Measurements from ENCODE around the gene HNF1B. TPM values are rescaled to one million over a fixed set of nuclear protein-coding genes. Genes with fewer than 3 reads are reported as not detected.

Gene HNF1B
- total RNA-seq, 2 donors from 2014 or later = not detected

DNA sequence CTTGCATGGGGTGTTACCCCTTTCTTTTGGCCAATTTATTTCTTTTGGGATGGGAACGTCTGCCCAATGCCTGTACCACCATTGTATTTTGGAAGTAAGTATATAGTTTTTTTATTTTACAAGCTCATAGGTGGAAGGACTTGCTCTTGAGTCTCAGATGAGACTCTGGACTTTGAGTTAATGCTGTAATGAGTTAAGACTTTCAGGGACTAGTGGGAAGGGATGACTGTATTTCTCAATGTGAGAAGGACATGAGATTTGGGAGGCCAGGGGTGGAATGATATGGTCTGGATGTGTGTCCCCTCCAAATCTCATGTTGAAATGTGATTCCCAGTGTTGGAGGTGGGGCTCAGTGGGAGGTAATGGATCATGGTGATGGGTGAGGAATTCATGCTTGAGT lies 49.1 kb downstream of the HNF1B start:
- H3K9me3 ChIP-seq = no peaks in the 10 kb centered on the region
- ATAC-seq (ENCODE audit: insufficient number of reproducible peaks, low FRiP score, low read depth) = no peak

DNA sequence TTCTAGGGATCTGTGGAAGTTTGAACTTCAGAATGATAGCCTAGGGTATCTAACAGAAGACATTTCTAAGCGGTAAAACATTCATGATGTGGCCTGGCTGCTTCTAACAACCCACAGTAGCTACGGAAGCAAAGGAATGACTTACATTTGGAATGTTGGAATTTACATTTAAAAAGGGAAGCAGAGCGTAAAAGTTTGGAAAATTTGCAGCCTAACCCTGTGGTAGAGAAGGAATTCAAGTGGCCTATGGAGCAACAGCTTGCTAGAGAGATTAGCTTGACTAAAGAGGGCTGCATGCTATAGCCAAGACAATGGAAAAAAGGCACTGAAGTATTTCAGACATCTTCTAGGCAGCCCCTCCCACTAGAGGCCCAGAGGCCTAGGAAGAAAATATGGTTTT lies 50.1 kb downstream of the HNF1B start:
- H3K9me3 ChIP-seq = no peaks in the 10 kb centered on the region
- no peaks in the 10 kb centered on the region for H3K4me1 ChIP-seq (ENCODE audit: control insufficient read depth in 1 of 2, low read depth in 2 of 2)
- TF ChIP-seq CTCF (IDR thresholded peaks at IDR 0.05) = no peak
- H3K27me3 ChIP-seq (replicated peaks; ENCODE audit: insufficient read depth) = no peaks in the 10 kb centered on the region
- no peak for ATAC-seq (ENCODE audit: insufficient number of reproducible peaks, low FRiP score, low read depth)
- no peaks in the 10 kb centered on the region for H3K36me3 ChIP-seq
- no peak overlapping the region for H3K4me3 ChIP-seq
- H3K27ac ChIP-seq = no peak overlapping the region
- no peak for DNase-seq (ENCODE audit: low spot score)

More for the DNA sequence above, 49.1 kb downstream of the HNF1B start:
- H3K36me3 ChIP-seq = no peaks in the 10 kb centered on the region
- TF ChIP-seq CTCF (IDR thresholded peaks at IDR 0.05) = no peak
- no peak for DNase-seq (ENCODE audit: low spot score)
- no peaks in the 10 kb centered on the region for H3K27me3 ChIP-seq (replicated peaks; ENCODE audit: insufficient read depth)
- H3K4me1 ChIP-seq (ENCODE audit: control insufficient read depth in 1 of 2, low read depth in 2 of 2) = no peaks in the 10 kb centered on the region
- no peak overlapping the region for H3K27ac ChIP-seq
- H3K4me3 ChIP-seq = no peak overlapping the region

- no peaks in the 10 kb centered on the region for H3K36me3 ChIP-seq
- no peaks in the 10 kb centered on the region for H3K9me3 ChIP-seq
- H3K4me3 ChIP-seq = no peak overlapping the region
- ATAC-seq (ENCODE audit: insufficient number of reproducible peaks, low FRiP score, low read depth) (no peak), DNase-seq (ENCODE audit: low spot score) (no peak)
- no peak for TF ChIP-seq CTCF (IDR thresholded peaks at IDR 0.05)
- H3K4me1 ChIP-seq (ENCODE audit: control insufficient read depth in 1 of 2, low read depth in 2 of 2) = no peaks in the 10 kb centered on the region
- no peak overlapping the region for H3K27ac ChIP-seq
- no peaks in the 10 kb centered on the region for H3K27me3 ChIP-seq (replicated peaks; ENCODE audit: insufficient read depth)
These were observed 51.5 kb downstream of the HNF1B start for GRCh38 chr17:37693328-37693727.

GRCh38 chr17:37691807-37692206 lies 53.1 kb downstream of the HNF1B start:
- Histone ChIP-seq H3K27me3 (replicated peaks; ENCODE audit: insufficient read depth) (no peaks in the 10 kb centered on the region), H3K36me3 (no peaks in the 10 kb centered on the region), H3K4me3 (no peak overlapping the region), H3K27ac (no peak overlapping the region), H3K4me1 (ENCODE audit: control insufficient read depth in 1 of 2, low read depth in 2 of 2) (no peaks in the 10 kb centered on the region), H3K9me3 (no peaks in the 10 kb centered on the region)
- ATAC-seq (ENCODE audit: insufficient number of reproducible peaks, low FRiP score, low read depth) (no peak), DNase-seq (ENCODE audit: low spot score) (no peak)
- TF ChIP-seq CTCF (IDR thresholded peaks at IDR 0.05) = no peak

DNA sequence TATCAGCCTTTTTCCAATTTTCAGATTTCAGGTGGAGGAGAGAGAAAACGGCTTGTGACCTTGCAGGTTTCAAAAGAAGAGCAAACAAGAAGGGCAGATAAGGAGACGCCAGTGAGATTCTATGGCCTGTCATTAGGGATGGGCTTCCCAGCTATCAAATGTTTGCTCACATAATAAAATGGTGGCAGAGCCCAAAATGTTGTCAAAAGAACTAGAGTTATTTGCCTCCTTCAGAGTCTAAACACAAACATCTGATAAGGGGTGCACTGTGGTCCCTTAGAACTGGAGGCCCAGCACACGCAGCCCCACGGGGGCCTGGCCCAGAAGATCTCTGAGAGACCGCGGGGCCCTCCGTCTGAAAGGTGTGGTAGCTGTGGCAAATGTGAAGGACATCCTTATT lies 55.5 kb downstream of the HNF1B start:
- ATAC-seq (ENCODE audit: insufficient number of reproducible peaks, low FRiP score, low read depth) = no peak
- Histone ChIP-seq H3K27ac (no peak overlapping the region), H3K9me3 (no peaks in the 10 kb centered on the region)

More for the DNA sequence above, 55.5 kb downstream of the HNF1B start:
- Histone ChIP-seq H3K4me3 (no peak overlapping the region), H3K27me3 (replicated peaks; ENCODE audit: insufficient read depth) (no peaks in the 10 kb centered on the region), H3K36me3 (no peaks in the 10 kb centered on the region), H3K4me1 (ENCODE audit: control insufficient read depth in 1 of 2, low read depth in 2 of 2) (no peaks in the 10 kb centered on the region)
- no peak for DNase-seq (ENCODE audit: low spot score)
- no peak for TF ChIP-seq CTCF (IDR thresholded peaks at IDR 0.05)
